Measurements from ENCODE around the gene ZNF280B.

GRCh38 chr22:22474733-22475132 is 33.8 kb downstream of the ZNF280B start:
- no peak for TF ChIP-seq SP1 (IDR thresholded peaks at IDR 0.05)
- no peak for TF ChIP-seq LEF1 (IDR thresholded peaks at IDR 0.05; ENCODE audit: borderline replicate concordance)
- no peak for TF ChIP-seq L3MBTL2 (conservative IDR thresholded peaks at IDR 0.05)
- no peak for TF ChIP-seq ARNT (IDR thresholded peaks at IDR 0.05)
- no peak for TF ChIP-seq HDGF (IDR thresholded peaks at IDR 0.05; ENCODE audit: borderline replicate concordance)
- no peak for TF ChIP-seq BHLHE40 (IDR thresholded peaks at IDR 0.05; ENCODE audit: borderline replicate concordance)
- no peak for TF ChIP-seq TARDBP (IDR thresholded peaks at IDR 0.05)
- TF ChIP-seq NFRKB (IDR thresholded peaks at IDR 0.05) = no peak
- TF ChIP-seq SUZ12 (IDR thresholded peaks at IDR 0.05) = no peak
- no peak for TF ChIP-seq ELF4 (IDR thresholded peaks at IDR 0.05)

Data from HEK293T (cell line).